Astrocyte of the cerebellum (primary cell): ENCODE measurements around the gene TERB1.

Experiments used
- DNase-seq: peaks from one replicate; pipeline ENCODE4 v3.0.0-alpha.2; 2011; ENCODE audit warnings: low read depth
- H3K4me3 ChIP-seq: 2 replicates; pipeline ENCODE4 v1.5.1; 2011; ENCODE audit warnings: mild to moderate bottlenecking, low read depth, low read length, moderate library complexity
- in situ Hi-C: cut with HindIII; loops from 2 replicates; pipeline ENCODE4 v1.10.0; 2017; ENCODE audit warnings: low sequenced_read_pairs
- TF ChIP-seq, protein P1 (sequence below): IDR thresholded peaks from 2 replicates; pipeline ENCODE4 v1.5.1; 2012; ENCODE audit warnings: low read length, low read depth, moderate library complexity, mild to moderate bottlenecking; ENCODE audit errors: missing control alignments

The TERB1 gene

DNA sequence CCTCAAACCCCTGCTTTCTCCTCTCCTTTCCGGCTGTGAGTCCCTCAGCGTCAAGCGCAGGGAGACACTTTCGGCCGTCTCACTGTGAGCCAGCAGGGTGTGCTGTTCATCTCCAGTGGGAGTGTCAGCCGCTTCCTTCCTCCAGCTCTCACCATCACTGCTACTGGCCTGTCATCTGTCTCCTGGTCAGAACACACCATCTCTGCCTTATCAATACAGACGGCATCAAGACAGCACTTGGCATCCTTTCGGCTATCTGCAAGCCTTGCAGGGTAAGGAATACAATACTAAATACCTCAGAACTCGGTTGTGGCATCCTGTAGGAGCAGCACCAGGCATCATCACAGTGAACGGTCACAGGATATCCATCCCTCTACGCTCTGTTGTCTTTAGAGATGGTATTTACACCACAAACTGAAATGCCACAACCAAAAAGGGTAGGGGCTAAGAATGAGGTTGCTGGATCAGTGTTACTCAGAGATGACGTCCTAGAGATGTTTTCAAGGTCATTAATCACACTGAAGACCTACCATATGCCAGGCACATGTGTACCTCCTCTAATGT lies 84.2 kb downstream of the TERB1 start:
- peak; percentile 22 for DNase-seq
- TF ChIP-seq, protein P1, sequence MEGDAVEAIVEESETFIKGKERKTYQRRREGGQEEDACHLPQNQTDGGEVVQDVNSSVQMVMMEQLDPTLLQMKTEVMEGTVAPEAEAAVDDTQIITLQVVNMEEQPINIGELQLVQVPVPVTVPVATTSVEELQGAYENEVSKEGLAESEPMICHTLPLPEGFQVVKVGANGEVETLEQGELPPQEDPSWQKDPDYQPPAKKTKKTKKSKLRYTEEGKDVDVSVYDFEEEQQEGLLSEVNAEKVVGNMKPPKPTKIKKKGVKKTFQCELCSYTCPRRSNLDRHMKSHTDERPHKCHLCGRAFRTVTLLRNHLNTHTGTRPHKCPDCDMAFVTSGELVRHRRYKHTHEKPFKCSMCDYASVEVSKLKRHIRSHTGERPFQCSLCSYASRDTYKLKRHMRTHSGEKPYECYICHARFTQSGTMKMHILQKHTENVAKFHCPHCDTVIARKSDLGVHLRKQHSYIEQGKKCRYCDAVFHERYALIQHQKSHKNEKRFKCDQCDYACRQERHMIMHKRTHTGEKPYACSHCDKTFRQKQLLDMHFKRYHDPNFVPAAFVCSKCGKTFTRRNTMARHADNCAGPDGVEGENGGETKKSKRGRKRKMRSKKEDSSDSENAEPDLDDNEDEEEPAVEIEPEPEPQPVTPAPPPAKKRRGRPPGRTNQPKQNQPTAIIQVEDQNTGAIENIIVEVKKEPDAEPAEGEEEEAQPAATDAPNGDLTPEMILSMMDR, result peak; percentile 64
- no peak overlapping the region for H3K4me3 ChIP-seq
- in situ Hi-C loops, result no loop called here

DNA sequence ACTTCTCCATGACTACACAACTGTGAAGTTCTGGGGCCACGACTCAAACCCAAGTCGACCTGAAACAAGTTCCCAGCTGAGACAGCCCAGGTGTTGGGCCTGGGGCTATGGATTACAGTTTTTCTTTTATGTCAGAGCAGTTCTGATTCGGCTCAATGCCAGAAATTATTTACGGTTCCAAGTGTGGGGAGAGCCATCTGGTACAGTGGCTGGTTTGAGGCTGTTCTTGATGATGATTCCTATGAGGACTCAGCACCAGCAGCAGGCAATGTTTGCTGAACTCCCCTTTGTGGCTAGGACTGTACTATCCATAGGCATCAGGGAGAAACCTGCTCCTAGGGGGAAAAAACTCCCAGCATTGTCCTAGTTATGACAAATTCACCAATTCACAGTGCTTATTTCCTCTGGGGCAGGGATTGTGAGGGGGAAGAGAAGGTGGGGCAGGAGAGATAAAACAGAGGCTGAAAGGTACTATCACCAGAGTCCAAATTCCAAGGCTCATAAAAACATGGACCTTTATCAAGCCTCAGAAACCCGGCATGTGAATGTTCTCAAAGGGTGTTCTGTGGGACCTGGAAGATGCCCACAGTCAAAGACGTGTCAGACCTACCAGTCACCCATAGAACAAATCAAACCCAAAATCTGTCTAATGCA lies 86.6 kb downstream of the TERB1 start:
- in situ Hi-C loops, result no loop called here
- DNase-seq, result peak; percentile 37
- TF ChIP-seq, protein P1, result no peak
- H3K4me3 ChIP-seq, result no peak overlapping the region

DNA sequence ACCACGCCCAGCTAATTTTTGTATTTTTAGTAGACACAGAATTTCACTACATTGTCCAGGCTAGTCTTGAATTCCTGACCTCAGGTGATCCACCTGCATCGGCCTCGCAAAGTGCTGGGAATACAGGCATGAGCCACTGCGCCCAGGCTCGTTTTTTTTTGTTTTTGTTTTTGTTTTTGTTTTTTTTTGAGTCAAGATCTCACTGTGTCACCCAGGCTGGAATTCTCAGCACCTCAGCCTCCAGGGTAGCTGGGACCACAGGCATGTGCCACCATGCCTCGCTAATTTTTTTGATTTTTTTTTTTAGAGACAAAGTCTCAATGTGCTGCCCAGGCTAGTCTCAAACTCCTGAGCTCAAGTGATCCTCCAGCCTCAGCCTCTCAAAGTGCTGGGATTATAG lies 87.3 kb downstream of the TERB1 start:
- no peak for DNase-seq
- in situ Hi-C loops, result no loop called here
- TF ChIP-seq, protein P1, result no peak
- H3K4me3 ChIP-seq, result no peak overlapping the region

DNA sequence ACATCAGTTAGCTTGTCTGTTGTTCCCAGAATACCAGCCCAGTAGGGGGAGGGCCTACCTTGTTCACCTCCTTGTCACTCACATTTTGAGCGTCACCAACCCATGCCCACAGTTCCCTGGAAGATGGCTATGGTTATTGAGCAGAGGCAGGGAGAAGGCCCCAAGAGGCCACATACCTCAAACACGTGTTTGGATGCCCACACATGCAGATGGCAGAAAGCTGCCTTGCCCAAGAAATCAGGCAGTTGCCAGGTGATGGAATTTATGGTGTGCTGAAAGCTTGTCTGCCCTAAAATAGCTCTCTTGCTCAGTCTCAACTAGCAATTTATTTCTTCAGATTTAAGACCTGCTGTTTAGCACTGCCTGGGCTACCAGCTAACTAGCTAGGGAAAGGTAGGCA lies 88.3 kb downstream of the TERB1 start:
- TF ChIP-seq, protein P1, result no peak
- in situ Hi-C loops, result no loop called here

DNA sequence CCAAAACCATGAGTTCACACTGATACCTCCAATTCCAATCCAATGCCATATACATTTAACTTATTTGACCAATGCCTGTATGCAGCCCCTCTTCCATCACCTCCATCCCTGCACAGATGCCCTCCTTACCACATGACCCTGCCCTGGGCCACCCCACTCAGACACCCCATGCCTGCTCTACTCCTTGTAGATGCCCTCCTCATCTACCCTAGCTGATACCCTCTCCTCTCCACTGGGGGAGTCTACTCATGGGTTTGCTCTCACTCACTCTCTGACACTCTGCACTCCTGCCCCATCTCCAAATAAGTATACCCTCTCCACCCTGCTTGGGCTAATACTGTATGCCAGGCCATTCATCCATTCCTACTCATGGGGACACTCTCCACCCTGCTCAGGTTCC lies 88.9 kb downstream of the TERB1 start:
- H3K4me3 ChIP-seq, result no peak overlapping the region
- in situ Hi-C loops, result no loop called here
- TF ChIP-seq, protein P1, result no peak
- DNase-seq, result no peak

More for the DNA sequence above, 88.3 kb downstream of the TERB1 start:
- H3K4me3 ChIP-seq, result no peak overlapping the region
- no peak for DNase-seq

DNA sequence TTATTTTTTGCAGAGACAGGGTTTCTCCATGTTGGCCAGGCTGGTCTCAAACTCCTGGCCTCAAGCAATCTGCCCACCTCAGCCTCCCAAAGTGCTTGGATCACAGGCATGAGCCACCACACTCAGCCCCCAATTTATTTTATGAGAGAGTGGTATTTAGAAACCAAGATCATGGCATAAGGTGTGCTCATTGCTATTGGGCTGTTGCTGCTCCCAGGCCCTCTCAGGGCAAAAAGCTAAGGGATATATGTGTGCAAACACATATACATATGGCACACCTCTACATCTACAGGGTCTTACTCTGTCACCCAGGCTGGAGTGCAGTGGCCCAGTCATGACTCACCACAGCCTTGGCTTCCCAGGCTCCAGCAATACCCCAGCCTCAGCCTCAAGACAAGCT lies 89.8 kb downstream of the TERB1 start:
- in situ Hi-C loops, result no loop called here
- no peak overlapping the region for H3K4me3 ChIP-seq
- DNase-seq, result no peak
- TF ChIP-seq, protein P1, result no peak
